Left ventricle myocardium inferior (tissue), 1 donor: Measurements from ENCODE around the gene WIPF3. TPM values are rescaled to one million over a fixed set of nuclear protein-coding genes. Genes with fewer than 3 reads are reported as not detected.

Experiments
- DNase-seq: peaks from one replicate; pipeline ENCODE4 v3.0.0-alpha.2; 2020
- H3K27ac ChIP-seq: fragments of 200-600 bp; replicated peaks from 2 replicates; pipeline ENCODE4 v1.8.0; 2021
- H3K27me3 ChIP-seq: fragments of 200-600 bp; 2 replicates; pipeline ENCODE4 v1.8.0; 2021; ENCODE audit warnings: low read depth
- H3K36me3 ChIP-seq: fragments of 200-600 bp; 2 replicates; pipeline ENCODE4 v1.8.0; 2021
- H3K4me1 ChIP-seq: fragments of 200-600 bp; 2 replicates; pipeline ENCODE4 v1.8.0; 2021
- H3K4me3 ChIP-seq: fragments of 200-600 bp; 2 replicates; pipeline ENCODE4 v1.8.0; 2021; ENCODE audit warnings: mild to moderate bottlenecking, moderate library complexity
- H3K9me3 ChIP-seq: fragments of 200-600 bp; replicated peaks from 2 replicates; pipeline ENCODE4 v1.8.0; 2021
- CTCF ChIP-seq: fragments of 200-600 bp; IDR thresholded peaks from 2 replicates; pipeline ENCODE4 v1.8.0; 2021; ENCODE audit warnings: antibody characterized with exemption, mild to moderate bottlenecking, borderline replicate concordance
- intact Hi-C: fragments of 100-400 bp; cut with micrococcal nuclease; formaldehyde crosslinking; loops from one replicate; pipeline ENCODE4 v1.11.0; 2022
- total RNA-seq: library from RNA; stranded (reverse); fragmentation: NEBNext Ultra II Directional; extraction: Animal tissue kit (Norgen Biotek cat#: 25700); gene quantifications from one replicate; pipeline ENCODE4 v1.2.1, GENCODE V29; 2021
- donor health status: DM: no; HTN: yes; CAD: no; lungs with severe emphysema.

Gene WIPF3
- total RNA-seq, 1 donor from 2014 or later: 8.0 TPM

GRCh38 chr7:29917641-29918040 lies 111.3 kb downstream of the WIPF3 start:
- Histone ChIP-seq H3K27me3 (no peaks in the 10 kb centered on the region), H3K9me3 (no peaks in the 10 kb centered on the region), H3K4me1 (peaks cover 8% of the 10 kb centered on the region), H3K4me3 (no peak overlapping the region), H3K36me3 (no peaks in the 10 kb centered on the region), H3K27ac (no peak overlapping the region)
- no peak for DNase-seq
- no peak for TF ChIP-seq CTCF
- intact Hi-C loops: no loop called here

- no peak for DNase-seq
- no peak for TF ChIP-seq CTCF
- no peak overlapping the region for H3K27ac ChIP-seq
- no peak overlapping the region for H3K4me3 ChIP-seq
- H3K4me1 ChIP-seq: peaks cover 8% of the 10 kb centered on the region
- intact Hi-C loops: no loop called here
- no peaks in the 10 kb centered on the region for H3K27me3 ChIP-seq
- peaks cover 8% of the 10 kb centered on the region for H3K36me3 ChIP-seq
- no peaks in the 10 kb centered on the region for H3K9me3 ChIP-seq
These were observed 112.5 kb downstream of the WIPF3 start for GRCh38 chr7:29918850-29919249.

GRCh38 chr7:29919790-29920189 lies 113.5 kb downstream of the WIPF3 start:
- Histone ChIP-seq H3K27ac (no peak overlapping the region), H3K36me3 (peaks cover 8% of the 10 kb centered on the region)

GRCh38 chr7:29920491-29920890 lies 114.2 kb downstream of the WIPF3 start:
- Histone ChIP-seq H3K27ac (no peak overlapping the region), H3K27me3 (no peaks in the 10 kb centered on the region), H3K36me3 (peaks cover 8% of the 10 kb centered on the region), H3K4me1 (peaks cover 4% of the 10 kb centered on the region), H3K9me3 (no peaks in the 10 kb centered on the region), H3K4me3 (no peak overlapping the region)
- no peak for TF ChIP-seq CTCF
- intact Hi-C loops: loop anchor here (10.0 kb wide), 1 partner anchor 176 kb away; no protein-coding TSS in a partner anchor
- DNase-seq: no peak

More at GRCh38 chr7:29919790-29920189, 113.5 kb downstream of the WIPF3 start:
- intact Hi-C loops: loop anchor here (10.0 kb wide), 1 partner anchor 175 kb away; no protein-coding TSS in a partner anchor
- DNase-seq: no peak
- no peaks in the 10 kb centered on the region for H3K9me3 ChIP-seq
- H3K27me3 ChIP-seq: no peaks in the 10 kb centered on the region
- no peak for TF ChIP-seq CTCF
- H3K4me1 ChIP-seq: peaks cover 8% of the 10 kb centered on the region
- no peak overlapping the region for H3K4me3 ChIP-seq

- intact Hi-C loops: loop anchor here (10.0 kb wide), 1 partner anchor 177 kb away; no protein-coding TSS in a partner anchor
- peak; percentile 91 for TF ChIP-seq CTCF
- no peak overlapping the region for H3K27ac ChIP-seq
- no peaks in the 10 kb centered on the region for H3K9me3 ChIP-seq
- no peaks in the 10 kb centered on the region for H3K4me1 ChIP-seq
- no peaks in the 10 kb centered on the region for H3K27me3 ChIP-seq
- no peak for DNase-seq
- no peak overlapping the region for H3K4me3 ChIP-seq
- H3K36me3 ChIP-seq: peaks cover 8% of the 10 kb centered on the region
These were observed 115.2 kb downstream of the WIPF3 start for GRCh38 chr7:29921404-29922010.
